D721Med (cell line): Measurements from ENCODE around the gene PODNL1.

Source experiments
- DNase-seq: peaks from one replicate; pipeline ENCODE4 v3.0.0; 2011; ENCODE audit warnings: low spot score; ENCODE audit not compliant: insufficient read length
- FAIRE-seq: peaks from 2 replicates; lab custom pipeline; 2011; peaks lifted over from hg19 to GRCh38; lab: Jason Lieb, UNC
- CTCF ChIP-seq: IDR thresholded peaks from 2 replicates; pipeline ENCODE4 v1.5.1; 2012; ENCODE audit warnings: mild to moderate bottlenecking, control low read depth; ENCODE audit not compliant: insufficient read depth; ENCODE audit errors: missing control alignments

The PODNL1 gene

GRCh38 chr19:13965377-13965896 is 27.2 kb upstream of the PODNL1 start:
- FAIRE-seq (no peak), DNase-seq (no peak)
- no peak for TF ChIP-seq CTCF

- no peak for TF ChIP-seq CTCF
- FAIRE-seq: no peak
- no peak for DNase-seq
Observed at GRCh38 chr19:13964776-13965175, 26.6 kb upstream of the PODNL1 start.

GRCh38 chr19:13963603-13964105 is 25.4 kb upstream of the PODNL1 start:
- no peak for TF ChIP-seq CTCF
- DNase-seq (no peak), FAIRE-seq (no peak)

GRCh38 chr19:13962699-13963602 is 24.7 kb upstream of the PODNL1 start:
- FAIRE-seq (no peak), DNase-seq (no peak)
- no peak for TF ChIP-seq CTCF

GRCh38 chr19:13961826-13962698 is 23.8 kb upstream of the PODNL1 start:
- no peak for DNase-seq
- TF ChIP-seq CTCF: no peak
- FAIRE-seq: no peak

GRCh38 chr19:13960863-13961784 is 22.9 kb upstream of the PODNL1 start:
- DNase-seq: no peak

More at GRCh38 chr19:13960863-13961784, 22.9 kb upstream of the PODNL1 start:
- no peak for TF ChIP-seq CTCF
- no peak for FAIRE-seq
